Measurements from ENCODE around the gene TXLNB. TPM values are rescaled to one million over a fixed set of nuclear protein-coding genes. Genes with fewer than 3 reads are reported as not detected.

Gene TXLNB
- total and polyA plus RNA-seq, 2 of the 13 experiments (the other 11 are each of a cell fraction or from before 2014, with no cell fraction given), result not detected

GRCh38 chr6:139341060-139341459 is 49.3 kb upstream of the TXLNB start (continued):
- TF ChIP-seq MED1 (CRISPR knock-in tag; IDR thresholded peaks at IDR 0.05) (no peak), JDP2 (CRISPR knock-in tag; IDR thresholded peaks at IDR 0.05; ENCODE audit: borderline replicate concordance) (no peak), BCL6 (CRISPR knock-in tag; IDR thresholded peaks at IDR 0.05) (no peak)

- H3K27ac ChIP-seq (ENCODE audit: extremely low read length, insufficient read depth, low read length), result no peak overlapping the region
- no peak overlapping the region for H3K9ac ChIP-seq (ENCODE audit: insufficient read depth, low read depth, low read length)
- ChIA-PET CTCF (ENCODE audit: low intra/inter-chr PET ratio, low total read pairs) (no interaction called here), POLR2A (no interaction called here)
- BruUV-seq (replicated peaks), result no TSS peak
- H3K79me2 ChIP-seq (ENCODE audit: insufficient read depth, low read length), result no peaks in the 10 kb centered on the region
- DNase-seq (ENCODE audit: low spot score) (no peak), FAIRE-seq (no peak), ATAC-seq (no peak)
- WGBS (ENCODE audit: low lambda C conversion rate), result 28% methylated on average over 9 of the region's 9 CpGs
- H3K36me3 ChIP-seq (replicated peaks in 1 of 2; ENCODE audit: control insufficient read depth in 1 of 2, insufficient read depth in 2 of 2, low read length in 2 of 2), result no peaks in the 10 kb centered on the region
- no peak overlapping the region for H3K4me2 ChIP-seq (ENCODE audit: low read depth, low read length)
- H3K27me3 ChIP-seq (ENCODE audit: control insufficient read depth in 1 of 2, insufficient read depth in 2 of 2, low read length in 2 of 2), result no peaks in the 10 kb centered on the region
- H4K20me1 ChIP-seq (ENCODE audit: insufficient read depth, low read length), result no peaks in the 10 kb centered on the region
- in situ Hi-C loops (cut with HindIII; ENCODE audit: extremely low pct_ligation_motif_present, low pct_unique_long_range_greater_than_20kb) (no loop called here), intact Hi-C loops (cut with micrococcal nuclease; ENCODE audit: unreplicated experiment) (no loop called here)
- H3K4me3 ChIP-seq (replicated peaks in 1 of 3; ENCODE audit: insufficient read depth in 1 of 3, low read depth in 2 of 3, low read length in 3 of 3), result no peak overlapping the region
- no peaks in the 10 kb centered on the region for H3K4me1 ChIP-seq (ENCODE audit: insufficient read depth, low read length)
- H3K9me3 ChIP-seq (ENCODE audit: low read length), result no peaks in the 10 kb centered on the region
- TF ChIP-seq CEBPG (CRISPR knock-in tag; IDR thresholded peaks at IDR 0.05) (0 out of 2 replicates have a peak, but pooled peaks have one; percentile 33), ARID3A (IDR thresholded peaks at IDR 0.05; ENCODE audit: low read depth, low read length) (no peak), ATF7 (IDR thresholded peaks at IDR 0.05) (peak; percentile 63), ATF7 (CRISPR knock-in tag; IDR thresholded peaks at IDR 0.05) (no peak), TMF1 (CRISPR knock-in tag; IDR thresholded peaks at IDR 0.05; ENCODE audit: low read depth) (no peak), CEBPB (IDR thresholded peaks at IDR 0.05; ENCODE audit: borderline replicate concordance, low read depth, low read length) (peak; percentile 80)
- H2AFZ ChIP-seq (ENCODE audit: low read length), result no peak overlapping the region
These were observed 47.0 kb upstream of the TXLNB start for GRCh38 chr6:139338795-139339194.

Measured in HepG2 (cell line).